GM23338 (cell line): ENCODE results near the gene ELANE.

Experiments
- CREB1 ChIP-seq: fragments of 250-450 bp; sonication (Bioruptor Pico); IDR thresholded peaks from 2 replicates; pipeline ENCODE4 v1.5.0; 2020; ENCODE audit warnings: low read depth, mild to moderate bottlenecking, moderate library complexity
- EZH2 ChIP-seq: fragments of 200-600 bp; sonication (generic); IDR thresholded peaks from one replicate; pipeline ENCODE4 v1.8.0; 2017; ENCODE audit warnings: antibody characterized with exemption, mild to moderate bottlenecking, low read depth; ENCODE audit not compliant: unreplicated experiment
- EZH2phosphoT487 ChIP-seq: fragments of 200-600 bp; sonication (generic); IDR thresholded peaks from one replicate; pipeline ENCODE4 v1.8.1; 2018; ENCODE audit warnings: antibody characterized with exemption; ENCODE audit not compliant: unreplicated experiment
- JUNB ChIP-seq: IDR thresholded peaks from one replicate; pipeline ENCODE4 v1.6.1; 2016; ENCODE audit warnings: antibody characterized with exemption; ENCODE audit not compliant: unreplicated experiment
- NANOG ChIP-seq: IDR thresholded peaks from 2 replicates; pipeline ENCODE4 v1.6.1; 2016; ENCODE audit warnings: antibody characterized with exemption, borderline replicate concordance
- POLR2AphosphoS5 ChIP-seq: IDR thresholded peaks from 2 replicates; pipeline ENCODE4 v1.6.1; 2016; ENCODE audit warnings: antibody characterized with exemption, low read depth
- STAT1 ChIP-seq: IDR thresholded peaks from one replicate; pipeline ENCODE4 v1.6.1; 2016; ENCODE audit warnings: antibody characterized with exemption; ENCODE audit not compliant: unreplicated experiment
- ZNF114 ChIP-seq: fragments of 250-450 bp; sonication (Bioruptor Pico); IDR thresholded peaks from 2 replicates; pipeline ENCODE4 v1.5.0; 2020; ENCODE audit warnings: mild to moderate bottlenecking, moderate library complexity
- ZNF331 ChIP-seq: fragments of 250-450 bp; sonication (Bioruptor Pico); IDR thresholded peaks from 2 replicates; pipeline ENCODE4 v1.5.0; 2020; ENCODE audit warnings: low read depth, mild to moderate bottlenecking, moderate library complexity
- TF ChIP-seq, protein P1 (sequence below), 2 experiments: fragments of 200-600 bp in 1 of 2; sonication (generic) in 1 of 2; conservative IDR thresholded peaks; 2 replicates each; pipeline versions ENCODE4 v1.5.1 to v1.6.1; 2016 to 2017; ENCODE audit warnings: antibody characterized with exemption in 2 of 2, low read depth in 2 of 2, mild to moderate bottlenecking in 2 of 2, moderate library complexity in 1 of 2
- TF ChIP-seq, protein P2 (sequence below): IDR thresholded peaks from one replicate; pipeline ENCODE4 v1.6.1; 2018; ENCODE audit warnings: antibody characterized with exemption; ENCODE audit not compliant: unreplicated experiment
- TF ChIP-seq, protein P3 (sequence below): fragments of 250-450 bp; sonication (Bioruptor Pico); IDR thresholded peaks from 2 replicates; pipeline ENCODE4 v1.5.0; 2020; ENCODE audit warnings: mild to moderate bottlenecking, moderate library complexity
- TF ChIP-seq, protein P4 (sequence below): IDR thresholded peaks from 2 replicates; pipeline ENCODE4 v1.6.1; 2016; ENCODE audit warnings: antibody characterized with exemption

DNA sequence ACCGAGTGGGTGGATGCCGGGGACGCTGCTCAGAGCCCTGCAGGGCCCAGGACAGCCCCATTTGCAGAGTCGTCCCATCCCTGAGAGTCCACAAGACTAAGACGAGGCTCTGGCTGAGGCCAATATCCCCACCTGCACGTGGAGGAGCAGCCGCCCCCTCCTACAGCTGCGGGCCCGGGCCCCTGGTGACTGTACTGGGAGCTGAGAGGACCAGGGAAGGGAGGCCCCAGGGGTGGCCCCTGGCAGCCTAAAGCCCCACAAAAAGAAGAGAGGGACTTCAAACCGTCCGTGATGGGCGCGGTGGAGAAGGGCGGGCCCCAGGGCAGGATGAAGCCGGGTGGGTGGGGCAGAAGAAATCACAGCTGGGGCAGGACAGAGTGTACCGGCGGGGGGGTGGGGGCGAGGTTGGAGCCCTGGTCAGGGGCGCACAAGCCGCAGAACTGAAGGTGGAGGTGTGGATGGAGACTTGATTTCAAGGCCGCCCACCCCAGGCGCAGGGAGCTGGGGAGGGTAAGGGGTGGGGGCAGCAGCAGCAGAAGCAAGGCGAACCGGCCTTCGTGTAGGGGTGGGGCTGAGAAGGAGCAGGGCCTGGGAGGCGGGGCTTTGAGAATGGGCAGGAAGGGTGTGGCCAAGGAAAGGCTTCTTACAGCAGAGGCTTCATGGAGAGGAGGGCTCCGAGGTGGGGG, 20.3 kb downstream of the ELANE start:
- no peak for TF ChIP-seq POLR2AphosphoS5
- TF ChIP-seq, protein P1, sequence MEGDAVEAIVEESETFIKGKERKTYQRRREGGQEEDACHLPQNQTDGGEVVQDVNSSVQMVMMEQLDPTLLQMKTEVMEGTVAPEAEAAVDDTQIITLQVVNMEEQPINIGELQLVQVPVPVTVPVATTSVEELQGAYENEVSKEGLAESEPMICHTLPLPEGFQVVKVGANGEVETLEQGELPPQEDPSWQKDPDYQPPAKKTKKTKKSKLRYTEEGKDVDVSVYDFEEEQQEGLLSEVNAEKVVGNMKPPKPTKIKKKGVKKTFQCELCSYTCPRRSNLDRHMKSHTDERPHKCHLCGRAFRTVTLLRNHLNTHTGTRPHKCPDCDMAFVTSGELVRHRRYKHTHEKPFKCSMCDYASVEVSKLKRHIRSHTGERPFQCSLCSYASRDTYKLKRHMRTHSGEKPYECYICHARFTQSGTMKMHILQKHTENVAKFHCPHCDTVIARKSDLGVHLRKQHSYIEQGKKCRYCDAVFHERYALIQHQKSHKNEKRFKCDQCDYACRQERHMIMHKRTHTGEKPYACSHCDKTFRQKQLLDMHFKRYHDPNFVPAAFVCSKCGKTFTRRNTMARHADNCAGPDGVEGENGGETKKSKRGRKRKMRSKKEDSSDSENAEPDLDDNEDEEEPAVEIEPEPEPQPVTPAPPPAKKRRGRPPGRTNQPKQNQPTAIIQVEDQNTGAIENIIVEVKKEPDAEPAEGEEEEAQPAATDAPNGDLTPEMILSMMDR (conservative IDR thresholded peaks at IDR 0.05; ENCODE audit: low read depth in 2 of 2), result no peak
- TF ChIP-seq EZH2, result no peak
- TF ChIP-seq, protein P2, sequence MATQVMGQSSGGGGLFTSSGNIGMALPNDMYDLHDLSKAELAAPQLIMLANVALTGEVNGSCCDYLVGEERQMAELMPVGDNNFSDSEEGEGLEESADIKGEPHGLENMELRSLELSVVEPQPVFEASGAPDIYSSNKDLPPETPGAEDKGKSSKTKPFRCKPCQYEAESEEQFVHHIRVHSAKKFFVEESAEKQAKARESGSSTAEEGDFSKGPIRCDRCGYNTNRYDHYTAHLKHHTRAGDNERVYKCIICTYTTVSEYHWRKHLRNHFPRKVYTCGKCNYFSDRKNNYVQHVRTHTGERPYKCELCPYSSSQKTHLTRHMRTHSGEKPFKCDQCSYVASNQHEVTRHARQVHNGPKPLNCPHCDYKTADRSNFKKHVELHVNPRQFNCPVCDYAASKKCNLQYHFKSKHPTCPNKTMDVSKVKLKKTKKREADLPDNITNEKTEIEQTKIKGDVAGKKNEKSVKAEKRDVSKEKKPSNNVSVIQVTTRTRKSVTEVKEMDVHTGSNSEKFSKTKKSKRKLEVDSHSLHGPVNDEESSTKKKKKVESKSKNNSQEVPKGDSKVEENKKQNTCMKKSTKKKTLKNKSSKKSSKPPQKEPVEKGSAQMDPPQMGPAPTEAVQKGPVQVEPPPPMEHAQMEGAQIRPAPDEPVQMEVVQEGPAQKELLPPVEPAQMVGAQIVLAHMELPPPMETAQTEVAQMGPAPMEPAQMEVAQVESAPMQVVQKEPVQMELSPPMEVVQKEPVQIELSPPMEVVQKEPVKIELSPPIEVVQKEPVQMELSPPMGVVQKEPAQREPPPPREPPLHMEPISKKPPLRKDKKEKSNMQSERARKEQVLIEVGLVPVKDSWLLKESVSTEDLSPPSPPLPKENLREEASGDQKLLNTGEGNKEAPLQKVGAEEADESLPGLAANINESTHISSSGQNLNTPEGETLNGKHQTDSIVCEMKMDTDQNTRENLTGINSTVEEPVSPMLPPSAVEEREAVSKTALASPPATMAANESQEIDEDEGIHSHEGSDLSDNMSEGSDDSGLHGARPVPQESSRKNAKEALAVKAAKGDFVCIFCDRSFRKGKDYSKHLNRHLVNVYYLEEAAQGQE, result no peak
- TF ChIP-seq, protein P3, sequence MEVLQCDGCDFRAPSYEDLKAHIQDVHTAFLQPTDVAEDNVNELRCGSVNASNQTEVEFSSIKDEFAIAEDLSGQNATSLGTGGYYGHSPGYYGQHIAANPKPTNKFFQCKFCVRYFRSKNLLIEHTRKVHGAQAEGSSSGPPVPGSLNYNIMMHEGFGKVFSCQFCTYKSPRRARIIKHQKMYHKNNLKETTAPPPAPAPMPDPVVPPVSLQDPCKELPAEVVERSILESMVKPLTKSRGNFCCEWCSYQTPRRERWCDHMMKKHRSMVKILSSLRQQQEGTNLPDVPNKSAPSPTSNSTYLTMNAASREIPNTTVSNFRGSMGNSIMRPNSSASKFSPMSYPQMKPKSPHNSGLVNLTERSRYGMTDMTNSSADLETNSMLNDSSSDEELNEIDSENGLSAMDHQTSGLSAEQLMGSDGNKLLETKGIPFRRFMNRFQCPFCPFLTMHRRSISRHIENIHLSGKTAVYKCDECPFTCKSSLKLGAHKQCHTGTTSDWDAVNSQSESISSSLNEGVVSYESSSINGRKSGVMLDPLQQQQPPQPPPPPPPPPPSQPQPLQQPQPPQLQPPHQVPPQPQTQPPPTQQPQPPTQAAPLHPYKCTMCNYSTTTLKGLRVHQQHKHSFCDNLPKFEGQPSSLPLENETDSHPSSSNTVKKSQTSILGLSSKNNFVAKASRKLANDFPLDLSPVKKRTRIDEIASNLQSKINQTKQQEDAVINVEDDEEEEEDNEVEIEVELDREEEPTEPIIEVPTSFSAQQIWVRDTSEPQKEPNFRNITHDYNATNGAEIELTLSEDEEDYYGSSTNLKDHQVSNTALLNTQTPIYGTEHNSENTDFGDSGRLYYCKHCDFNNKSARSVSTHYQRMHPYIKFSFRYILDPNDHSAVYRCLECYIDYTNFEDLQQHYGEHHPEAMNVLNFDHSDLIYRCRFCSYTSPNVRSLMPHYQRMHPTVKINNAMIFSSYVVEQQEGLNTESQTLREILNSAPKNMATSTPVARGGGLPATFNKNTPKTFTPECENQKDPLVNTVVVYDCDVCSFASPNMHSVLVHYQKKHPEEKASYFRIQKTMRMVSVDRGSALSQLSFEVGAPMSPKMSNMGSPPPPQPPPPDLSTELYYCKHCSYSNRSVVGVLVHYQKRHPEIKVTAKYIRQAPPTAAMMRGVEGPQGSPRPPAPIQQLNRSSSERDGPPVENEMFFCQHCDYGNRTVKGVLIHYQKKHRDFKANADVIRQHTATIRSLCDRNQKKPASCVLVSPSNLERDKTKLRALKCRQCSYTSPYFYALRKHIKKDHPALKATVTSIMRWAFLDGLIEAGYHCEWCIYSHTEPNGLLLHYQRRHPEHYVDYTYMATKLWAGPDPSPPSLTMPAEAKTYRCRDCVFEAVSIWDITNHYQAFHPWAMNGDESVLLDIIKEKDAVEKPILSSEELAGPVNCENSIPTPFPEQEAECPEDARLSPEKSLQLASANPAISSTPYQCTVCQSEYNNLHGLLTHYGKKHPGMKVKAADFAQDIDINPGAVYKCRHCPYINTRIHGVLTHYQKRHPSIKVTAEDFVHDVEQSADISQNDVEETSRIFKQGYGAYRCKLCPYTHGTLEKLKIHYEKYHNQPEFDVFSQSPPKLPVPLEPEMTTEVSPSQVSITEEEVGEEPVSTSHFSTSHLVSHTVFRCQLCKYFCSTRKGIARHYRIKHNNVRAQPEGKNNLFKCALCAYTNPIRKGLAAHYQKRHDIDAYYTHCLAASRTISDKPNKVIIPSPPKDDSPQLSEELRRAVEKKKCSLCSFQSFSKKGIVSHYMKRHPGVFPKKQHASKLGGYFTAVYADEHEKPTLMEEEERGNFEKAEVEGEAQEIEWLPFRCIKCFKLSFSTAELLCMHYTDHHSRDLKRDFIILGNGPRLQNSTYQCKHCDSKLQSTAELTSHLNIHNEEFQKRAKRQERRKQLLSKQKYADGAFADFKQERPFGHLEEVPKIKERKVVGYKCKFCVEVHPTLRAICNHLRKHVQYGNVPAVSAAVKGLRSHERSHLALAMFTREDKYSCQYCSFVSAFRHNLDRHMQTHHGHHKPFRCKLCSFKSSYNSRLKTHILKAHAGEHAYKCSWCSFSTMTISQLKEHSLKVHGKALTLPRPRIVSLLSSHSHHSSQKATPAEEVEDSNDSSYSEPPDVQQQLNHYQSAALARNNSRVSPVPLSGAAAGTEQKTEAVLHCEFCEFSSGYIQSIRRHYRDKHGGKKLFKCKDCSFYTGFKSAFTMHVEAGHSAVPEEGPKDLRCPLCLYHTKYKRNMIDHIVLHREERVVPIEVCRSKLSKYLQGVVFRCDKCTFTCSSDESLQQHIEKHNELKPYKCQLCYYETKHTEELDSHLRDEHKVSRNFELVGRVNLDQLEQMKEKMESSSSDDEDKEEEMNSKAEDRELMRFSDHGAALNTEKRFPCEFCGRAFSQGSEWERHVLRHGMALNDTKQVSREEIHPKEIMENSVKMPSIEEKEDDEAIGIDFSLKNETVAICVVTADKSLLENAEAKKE, result no peak
- no peak for TF ChIP-seq EZH2phosphoT487
- no peak for TF ChIP-seq CREB1 (CRISPR knock-in tag)
- no peak for TF ChIP-seq ZNF114
- TF ChIP-seq, protein P4, sequence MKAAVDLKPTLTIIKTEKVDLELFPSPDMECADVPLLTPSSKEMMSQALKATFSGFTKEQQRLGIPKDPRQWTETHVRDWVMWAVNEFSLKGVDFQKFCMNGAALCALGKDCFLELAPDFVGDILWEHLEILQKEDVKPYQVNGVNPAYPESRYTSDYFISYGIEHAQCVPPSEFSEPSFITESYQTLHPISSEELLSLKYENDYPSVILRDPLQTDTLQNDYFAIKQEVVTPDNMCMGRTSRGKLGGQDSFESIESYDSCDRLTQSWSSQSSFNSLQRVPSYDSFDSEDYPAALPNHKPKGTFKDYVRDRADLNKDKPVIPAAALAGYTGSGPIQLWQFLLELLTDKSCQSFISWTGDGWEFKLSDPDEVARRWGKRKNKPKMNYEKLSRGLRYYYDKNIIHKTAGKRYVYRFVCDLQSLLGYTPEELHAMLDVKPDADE, result no peak
- no peak for TF ChIP-seq JUNB
- no peak for TF ChIP-seq NANOG
- no peak for TF ChIP-seq ZNF331
- no peak for TF ChIP-seq STAT1
